Stimulated activated CD4-positive, alpha-beta T cell treated with anti-CD3 and anti-CD28 coated beads, Interleukin-1b, Interleukin-23, amount 100 ng/mL, for 48 hours (primary cell): ENCODE data around the gene VSTM2B.
"Not testable (repeated sequence)": the region's sequence is repeated elsewhere in the genome, so short reads cannot be mapped to it uniquely, and the experiment has no call there.

Source experiments
- DNase-seq: peaks from one replicate; pipeline ENCODE4 v3.0.0-alpha.2; 2020

The VSTM2B gene

GRCh38 chr19:29548483-29549085 is 22.8 kb downstream of the VSTM2B start:
- no peak for DNase-seq

- DNase-seq, result no peak
Measured at GRCh38 chr19:29549105-29550070, 23.6 kb downstream of the VSTM2B start.

- no peak for DNase-seq
Measured at GRCh38 chr19:29550896-29551295, 25.1 kb downstream of the VSTM2B start.

GRCh38 chr19:29551774-29552173 is 26.0 kb downstream of the VSTM2B start:
- no peak for DNase-seq

- DNase-seq, result no peak
Measured at GRCh38 chr19:29552454-29553280, 26.9 kb downstream of the VSTM2B start.

- no peak for DNase-seq
Measured at GRCh38 chr19:29554149-29554548, 28.4 kb downstream of the VSTM2B start.

- DNase-seq, result not testable (repeated sequence)
Measured at GRCh38 chr19:29559110-29559509, 33.3 kb downstream of the VSTM2B start.

GRCh38 chr19:29559743-29560142 is 33.9 kb downstream of the VSTM2B start:
- no peak for DNase-seq

GRCh38 chr19:29560313-29561075 is 34.7 kb downstream of the VSTM2B start:
- DNase-seq, result no peak

- DNase-seq, result no peak
Measured at GRCh38 chr19:29561601-29562000, 35.8 kb downstream of the VSTM2B start.

GRCh38 chr19:29562299-29563297 is 36.8 kb downstream of the VSTM2B start:
- DNase-seq, result no peak

- no peak for DNase-seq
Measured at GRCh38 chr19:29563486-29564101, 37.8 kb downstream of the VSTM2B start.

- no peak for DNase-seq
Measured at GRCh38 chr19:29564574-29565005, 38.8 kb downstream of the VSTM2B start.

- no peak for DNase-seq
Measured at GRCh38 chr19:29565171-29565570, 39.4 kb downstream of the VSTM2B start.

- no peak for DNase-seq
Measured at GRCh38 chr19:29566496-29567054, 40.8 kb downstream of the VSTM2B start.

GRCh38 chr19:29567366-29567915 is 41.6 kb downstream of the VSTM2B start:
- DNase-seq, result no peak

- no peak for DNase-seq
Measured at GRCh38 chr19:29568036-29569025, 42.5 kb downstream of the VSTM2B start.

- no peak for DNase-seq
Measured at GRCh38 chr19:29569038-29569911, 43.5 kb downstream of the VSTM2B start.
